ENCODE measurements around the gene COPE.

COPE gene

DNA sequence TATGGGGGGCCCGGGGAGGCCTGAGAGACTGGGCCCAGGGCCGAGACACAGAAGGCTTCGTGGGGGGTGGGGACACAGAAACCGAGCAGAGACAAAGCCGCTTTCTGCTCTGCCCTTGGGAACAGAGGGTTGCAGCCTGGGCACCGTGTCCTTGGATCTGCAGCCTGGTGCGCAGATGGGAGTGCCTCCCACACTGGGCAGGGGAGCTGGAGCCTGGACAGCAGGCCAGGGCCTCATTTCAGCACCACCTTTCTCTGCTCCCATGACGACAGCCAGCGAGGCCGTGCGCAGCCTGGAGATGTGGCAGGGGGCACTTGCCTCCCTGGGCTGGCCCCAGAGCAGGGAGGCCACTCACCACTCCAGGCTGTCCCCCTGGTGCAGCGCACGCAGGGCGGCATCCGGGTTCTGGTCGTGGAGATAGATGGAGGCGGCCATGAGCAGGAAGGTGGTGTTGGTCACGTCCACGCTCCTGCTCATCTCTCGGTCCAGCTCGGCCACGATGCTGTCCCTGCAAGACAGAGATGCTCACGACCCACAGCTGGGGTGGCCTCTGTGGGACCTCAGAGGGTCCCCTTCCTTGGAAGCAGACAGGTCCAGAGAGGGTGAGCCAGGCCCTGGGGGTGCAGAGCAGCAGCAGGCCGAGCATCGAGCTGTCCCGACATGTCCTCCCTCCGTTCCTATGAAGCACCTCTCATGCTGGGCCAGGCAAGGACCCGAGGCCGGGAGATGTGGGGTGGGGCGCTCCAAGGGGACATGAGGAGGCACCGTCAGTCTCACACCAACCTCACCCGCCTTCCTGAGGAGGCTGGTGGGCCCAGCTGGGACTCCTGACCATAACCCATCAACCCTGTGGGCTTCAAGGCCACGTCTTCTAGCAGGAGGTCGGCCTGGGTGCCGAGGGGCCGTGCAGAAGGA lies 12.3 kb downstream of the COPE start:
- Histone ChIP-seq H3K27me3 (ENCODE audit: low read depth, low read length) (no peaks in the 10 kb centered on the region), H3K4me2 (ENCODE audit: low read length) (no peak overlapping the region), H4K20me1 (ENCODE audit: insufficient read depth, low read length) (peaks cover 3% of the 10 kb centered on the region), H3K79me2 (ENCODE audit: low read length) (no peaks in the 10 kb centered on the region), H3K27ac (ENCODE audit: low read length) (no peak overlapping the region), H3K9me3 (ENCODE audit: insufficient read depth, low read length) (no peaks in the 10 kb centered on the region), H3K36me3 (replicated peaks; ENCODE audit: low read depth, low read length) (peaks cover 18% of the 10 kb centered on the region), H2AFZ (ENCODE audit: low read depth, low read length) (no peak overlapping the region), H3K9ac (ENCODE audit: low read length) (no peak overlapping the region), H3K4me1 (ENCODE audit: low read length) (no peaks in the 10 kb centered on the region), H3K4me3 (ENCODE audit: low read length) (no peak overlapping the region)
- no peak for TF ChIP-seq EZH2phosphoT487 (IDR thresholded peaks at IDR 0.05; ENCODE audit: low read depth)
- TF ChIP-seq CTCF (IDR thresholded peaks at IDR 0.05; ENCODE audit: low read depth, low read length) = no peak

- no peaks in the 10 kb centered on the region for H3K27me3 ChIP-seq (ENCODE audit: low read depth, low read length)
- H3K4me2 ChIP-seq (ENCODE audit: low read length) = no peak overlapping the region
- no peak overlapping the region for H3K9ac ChIP-seq (ENCODE audit: low read length)
- H3K4me3 ChIP-seq (ENCODE audit: low read length) = no peak overlapping the region
- no peaks in the 10 kb centered on the region for H3K4me1 ChIP-seq (ENCODE audit: low read length)
- H3K27ac ChIP-seq (ENCODE audit: low read length) = no peak overlapping the region
- H3K9me3 ChIP-seq (ENCODE audit: insufficient read depth, low read length) = no peaks in the 10 kb centered on the region
- no peak overlapping the region for H2AFZ ChIP-seq (ENCODE audit: low read depth, low read length)
- H3K36me3 ChIP-seq (replicated peaks; ENCODE audit: low read depth, low read length) = peaks cover 27% of the 10 kb centered on the region
- H3K79me2 ChIP-seq (ENCODE audit: low read length) = no peaks in the 10 kb centered on the region
- TF ChIP-seq EZH2phosphoT487 (IDR thresholded peaks at IDR 0.05; ENCODE audit: low read depth) = no peak
- no peak for TF ChIP-seq CTCF (IDR thresholded peaks at IDR 0.05; ENCODE audit: low read depth, low read length)
- peaks cover 3% of the 10 kb centered on the region for H4K20me1 ChIP-seq (ENCODE audit: insufficient read depth, low read length)
Measured at GRCh38 chr19:18905513-18906236, 13.5 kb downstream of the COPE start.

GRCh38 chr19:18905058-18905456 lies 14.1 kb downstream of the COPE start:
- H3K4me2 ChIP-seq (ENCODE audit: low read length) = no peak overlapping the region
- peaks cover 25% of the 10 kb centered on the region for H3K36me3 ChIP-seq (replicated peaks; ENCODE audit: low read depth, low read length)

More at GRCh38 chr19:18905058-18905456, 14.1 kb downstream of the COPE start:
- Histone ChIP-seq H3K9me3 (ENCODE audit: insufficient read depth, low read length) (no peaks in the 10 kb centered on the region), H3K4me1 (ENCODE audit: low read length) (no peaks in the 10 kb centered on the region), H2AFZ (ENCODE audit: low read depth, low read length) (no peak overlapping the region), H3K27me3 (ENCODE audit: low read depth, low read length) (no peaks in the 10 kb centered on the region), H4K20me1 (ENCODE audit: insufficient read depth, low read length) (peaks cover 3% of the 10 kb centered on the region), H3K9ac (ENCODE audit: low read length) (no peak overlapping the region), H3K4me3 (ENCODE audit: low read length) (no peak overlapping the region), H3K79me2 (ENCODE audit: low read length) (no peaks in the 10 kb centered on the region), H3K27ac (ENCODE audit: low read length) (no peak overlapping the region)
- TF ChIP-seq EZH2phosphoT487 (IDR thresholded peaks at IDR 0.05; ENCODE audit: low read depth) (no peak), CTCF (IDR thresholded peaks at IDR 0.05; ENCODE audit: low read depth, low read length) (no peak)

Data from OCI-LY3 (cell line).